DOHH2 (cell line): ENCODE measurements around the gene ST6GALNAC1.

Experiments used
- H3F3A ChIP-seq: fragments of 200-600 bp; sonication (generic), shearing (Covaris generic); 2 replicates; pipeline ENCODE4 v1.6.0; 2016; ENCODE audit warnings: antibody characterized with exemption, mild to moderate bottlenecking; ENCODE audit not compliant: control insufficient read depth, insufficient read depth
- H3K27ac ChIP-seq: fragments of 200-600 bp; sonication (generic); 2 replicates; pipeline ENCODE4 v1.5.1; 2014; ENCODE audit warnings: low read depth, mild to moderate bottlenecking, low read length, moderate library complexity
- H3K27me3 ChIP-seq: fragments of 200-600 bp; sonication (generic); 2 replicates; pipeline ENCODE4 v1.6.1; 2014; ENCODE audit warnings: mild to moderate bottlenecking, low read length, mixed read lengths; ENCODE audit not compliant: control insufficient read depth
- H3K36me3 ChIP-seq: fragments of 200-600 bp; sonication (generic); 2 replicates; pipeline ENCODE4 v1.6.1; 2014; ENCODE audit warnings: mild to moderate bottlenecking, low read length, moderate library complexity, mixed read lengths; ENCODE audit not compliant: control insufficient read depth
- H3K4me1 ChIP-seq: fragments of 200-600 bp; sonication (generic); 2 replicates; pipeline ENCODE4 v1.6.1; 2014; ENCODE audit warnings: mild to moderate bottlenecking, low read length, mixed read lengths; ENCODE audit not compliant: control insufficient read depth
- H3K4me2 ChIP-seq: fragments of 200-600 bp; sonication (generic); 2 replicates; pipeline ENCODE4 v1.6.0; 2014; ENCODE audit warnings: mild to moderate bottlenecking, low read length, moderate library complexity
- H3K4me3 ChIP-seq: fragments of 200-600 bp; sonication (generic); 2 replicates; pipeline ENCODE4 v1.5.1; 2014; ENCODE audit warnings: mild to moderate bottlenecking, low read length, mixed read lengths
- H3K79me2 ChIP-seq: fragments of 200-600 bp; sonication (generic); 2 replicates; pipeline ENCODE4 v1.6.1; 2014; ENCODE audit warnings: mild to moderate bottlenecking, low read length, mixed read lengths; ENCODE audit not compliant: control insufficient read depth
- H3K9me2 ChIP-seq: fragments of 200-600 bp; sonication (generic); replicated peaks from 2 replicates; pipeline ENCODE4 v1.6.1; 2014; ENCODE audit warnings: mild to moderate bottlenecking, low read length, mixed read lengths; ENCODE audit not compliant: control insufficient read depth
- H3K9me3 ChIP-seq: fragments of 200-600 bp; sonication (generic); 2 replicates; pipeline ENCODE4 v1.6.1; 2014; ENCODE audit warnings: antibody characterized with exemption, low read length, mixed read lengths; ENCODE audit not compliant: control insufficient read depth, insufficient read depth
- H4K20me1 ChIP-seq: fragments of 200-600 bp; sonication (generic); 2 replicates; pipeline ENCODE4 v1.6.0; 2014; ENCODE audit warnings: low read depth, mild to moderate bottlenecking, antibody characterized with exemption, low read length, moderate library complexity; ENCODE audit not compliant: control insufficient read depth, insufficient read depth
- EZH2phosphoT487 ChIP-seq: fragments of 200-600 bp; sonication (generic); IDR thresholded peaks from 2 replicates; pipeline ENCODE4 v1.6.1; 2017; ENCODE audit warnings: borderline replicate concordance, mild to moderate bottlenecking, antibody characterized with exemption, low read length, moderate library complexity, mixed read lengths
- TF ChIP-seq, protein P1 (sequence below): fragments of 200-600 bp; sonication (generic); IDR thresholded peaks from one replicate; pipeline ENCODE4 v1.5.1; 2014; ENCODE audit warnings: antibody characterized with exemption, mild to moderate bottlenecking, low read depth, low read length; ENCODE audit not compliant: poor library complexity, severe bottlenecking

The ST6GALNAC1 gene

GRCh38 chr17:76578376-76578775 lies 65.2 kb downstream of the ST6GALNAC1 start:
- Histone ChIP-seq H3K27me3 (peaks cover 44% of the 10 kb centered on the region), H3F3A (no peaks in the 10 kb centered on the region), H3K4me2 (no peak overlapping the region), H3K79me2 (no peaks in the 10 kb centered on the region), H3K36me3 (no peaks in the 10 kb centered on the region), H3K9me2 (no peaks in the 10 kb centered on the region), H4K20me1 (no peaks in the 10 kb centered on the region), H3K4me1 (no peaks in the 10 kb centered on the region), H3K9me3 (no peaks in the 10 kb centered on the region), H3K27ac (no peak overlapping the region), H3K4me3 (no peak overlapping the region)
- no peak for TF ChIP-seq EZH2phosphoT487
- TF ChIP-seq, protein P1, sequence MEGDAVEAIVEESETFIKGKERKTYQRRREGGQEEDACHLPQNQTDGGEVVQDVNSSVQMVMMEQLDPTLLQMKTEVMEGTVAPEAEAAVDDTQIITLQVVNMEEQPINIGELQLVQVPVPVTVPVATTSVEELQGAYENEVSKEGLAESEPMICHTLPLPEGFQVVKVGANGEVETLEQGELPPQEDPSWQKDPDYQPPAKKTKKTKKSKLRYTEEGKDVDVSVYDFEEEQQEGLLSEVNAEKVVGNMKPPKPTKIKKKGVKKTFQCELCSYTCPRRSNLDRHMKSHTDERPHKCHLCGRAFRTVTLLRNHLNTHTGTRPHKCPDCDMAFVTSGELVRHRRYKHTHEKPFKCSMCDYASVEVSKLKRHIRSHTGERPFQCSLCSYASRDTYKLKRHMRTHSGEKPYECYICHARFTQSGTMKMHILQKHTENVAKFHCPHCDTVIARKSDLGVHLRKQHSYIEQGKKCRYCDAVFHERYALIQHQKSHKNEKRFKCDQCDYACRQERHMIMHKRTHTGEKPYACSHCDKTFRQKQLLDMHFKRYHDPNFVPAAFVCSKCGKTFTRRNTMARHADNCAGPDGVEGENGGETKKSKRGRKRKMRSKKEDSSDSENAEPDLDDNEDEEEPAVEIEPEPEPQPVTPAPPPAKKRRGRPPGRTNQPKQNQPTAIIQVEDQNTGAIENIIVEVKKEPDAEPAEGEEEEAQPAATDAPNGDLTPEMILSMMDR: no peak

GRCh38 chr17:76577876-76578275 lies 65.7 kb downstream of the ST6GALNAC1 start:
- H3K4me3 ChIP-seq: no peak overlapping the region
- no peaks in the 10 kb centered on the region for H3K4me1 ChIP-seq
- H3K27me3 ChIP-seq: peaks cover 42% of the 10 kb centered on the region
- H3K9me3 ChIP-seq: no peaks in the 10 kb centered on the region
- H3K79me2 ChIP-seq: no peaks in the 10 kb centered on the region
- H4K20me1 ChIP-seq: no peaks in the 10 kb centered on the region
- no peaks in the 10 kb centered on the region for H3F3A ChIP-seq
- H3K9me2 ChIP-seq: no peaks in the 10 kb centered on the region
- TF ChIP-seq, protein P1: no peak
- TF ChIP-seq EZH2phosphoT487: no peak
- H3K36me3 ChIP-seq: no peaks in the 10 kb centered on the region
- H3K27ac ChIP-seq: no peak overlapping the region
- H3K4me2 ChIP-seq: no peak overlapping the region

DNA sequence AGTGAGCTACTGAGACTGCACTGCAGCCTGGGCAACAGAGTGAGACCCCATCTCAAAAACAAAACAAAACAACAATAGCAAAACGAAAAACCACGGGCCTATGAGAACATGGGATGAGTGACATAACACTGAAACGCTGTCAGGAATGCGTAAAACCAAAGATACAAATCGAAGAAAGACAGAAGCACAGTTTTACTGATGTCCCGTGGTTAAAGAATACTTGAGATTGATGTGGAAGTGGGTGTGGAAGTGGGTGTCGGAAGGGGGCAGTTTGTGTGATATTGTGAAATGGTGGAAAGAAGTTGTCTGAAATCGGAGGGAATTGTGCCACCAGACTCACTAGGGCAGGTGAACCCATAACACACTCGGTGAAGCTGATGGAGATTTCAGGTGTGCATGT lies 67.4 kb downstream of the ST6GALNAC1 start:
- Histone ChIP-seq H3K27ac (no peak overlapping the region), H3K36me3 (no peaks in the 10 kb centered on the region), H3F3A (no peaks in the 10 kb centered on the region), H3K27me3 (peaks cover 38% of the 10 kb centered on the region), H3K4me1 (no peaks in the 10 kb centered on the region), H3K9me3 (no peaks in the 10 kb centered on the region), H4K20me1 (no peaks in the 10 kb centered on the region), H3K4me2 (no peak overlapping the region), H3K9me2 (no peaks in the 10 kb centered on the region), H3K79me2 (no peaks in the 10 kb centered on the region), H3K4me3 (no peak overlapping the region)
- TF ChIP-seq, protein P1: no peak
- TF ChIP-seq EZH2phosphoT487: no peak

DNA sequence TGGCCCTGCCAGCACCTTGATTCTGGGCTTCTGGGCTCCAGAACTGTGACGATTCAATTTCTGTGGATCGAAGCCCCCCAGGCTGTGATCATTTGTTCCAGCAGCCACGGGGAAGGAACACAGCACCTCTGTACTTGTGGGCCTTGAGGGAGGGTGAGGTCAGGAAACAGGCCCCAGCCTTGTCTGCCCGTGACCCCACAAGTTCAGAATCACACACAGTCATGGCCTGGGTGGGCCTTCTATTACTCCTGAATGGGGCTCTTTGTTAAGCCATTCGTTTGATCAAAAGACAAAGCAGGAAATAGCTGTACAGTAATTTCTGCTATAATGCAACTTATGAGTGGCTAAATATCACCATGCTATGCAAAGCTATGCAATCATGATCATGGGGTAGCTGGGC lies 68.0 kb downstream of the ST6GALNAC1 start:
- H3F3A ChIP-seq: no peaks in the 10 kb centered on the region

More for the DNA sequence above, 68.0 kb downstream of the ST6GALNAC1 start:
- Histone ChIP-seq H3K27me3 (peaks cover 31% of the 10 kb centered on the region), H3K4me1 (no peaks in the 10 kb centered on the region), H3K4me3 (no peak overlapping the region), H4K20me1 (no peaks in the 10 kb centered on the region), H3K4me2 (no peak overlapping the region), H3K9me3 (no peaks in the 10 kb centered on the region), H3K79me2 (no peaks in the 10 kb centered on the region), H3K9me2 (no peaks in the 10 kb centered on the region), H3K27ac (no peak overlapping the region), H3K36me3 (no peaks in the 10 kb centered on the region)
- TF ChIP-seq, protein P1: no peak
- TF ChIP-seq EZH2phosphoT487: no peak
